ENCODE measurements around the gene PIEZO2.

Gene PIEZO2

DNA sequence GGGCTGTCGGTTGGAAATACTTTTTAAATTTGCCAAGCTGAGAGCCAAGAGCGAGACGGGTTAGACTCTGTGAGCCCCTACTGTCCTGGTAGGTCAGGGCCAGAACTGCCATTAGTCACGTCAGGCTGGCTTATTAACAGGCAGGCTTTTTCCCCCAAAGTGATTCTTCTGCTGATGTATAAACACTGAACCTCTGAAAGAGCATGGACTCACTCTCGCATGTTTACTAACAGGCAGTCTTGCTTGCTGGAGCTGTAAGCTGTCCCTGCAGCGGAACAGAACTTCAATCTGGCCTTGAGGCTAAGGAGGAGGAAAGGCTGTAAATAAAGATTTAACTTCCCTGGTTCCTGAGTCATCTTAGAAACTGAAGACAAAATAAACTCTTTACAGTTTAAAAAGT is 288.4 kb downstream of the PIEZO2 start:
- DNase-seq (ENCODE audit: extremely low read depth, low read depth) = no peak
- TF ChIP-seq, protein P1, sequence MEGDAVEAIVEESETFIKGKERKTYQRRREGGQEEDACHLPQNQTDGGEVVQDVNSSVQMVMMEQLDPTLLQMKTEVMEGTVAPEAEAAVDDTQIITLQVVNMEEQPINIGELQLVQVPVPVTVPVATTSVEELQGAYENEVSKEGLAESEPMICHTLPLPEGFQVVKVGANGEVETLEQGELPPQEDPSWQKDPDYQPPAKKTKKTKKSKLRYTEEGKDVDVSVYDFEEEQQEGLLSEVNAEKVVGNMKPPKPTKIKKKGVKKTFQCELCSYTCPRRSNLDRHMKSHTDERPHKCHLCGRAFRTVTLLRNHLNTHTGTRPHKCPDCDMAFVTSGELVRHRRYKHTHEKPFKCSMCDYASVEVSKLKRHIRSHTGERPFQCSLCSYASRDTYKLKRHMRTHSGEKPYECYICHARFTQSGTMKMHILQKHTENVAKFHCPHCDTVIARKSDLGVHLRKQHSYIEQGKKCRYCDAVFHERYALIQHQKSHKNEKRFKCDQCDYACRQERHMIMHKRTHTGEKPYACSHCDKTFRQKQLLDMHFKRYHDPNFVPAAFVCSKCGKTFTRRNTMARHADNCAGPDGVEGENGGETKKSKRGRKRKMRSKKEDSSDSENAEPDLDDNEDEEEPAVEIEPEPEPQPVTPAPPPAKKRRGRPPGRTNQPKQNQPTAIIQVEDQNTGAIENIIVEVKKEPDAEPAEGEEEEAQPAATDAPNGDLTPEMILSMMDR (IDR thresholded peaks at IDR 0.05; ENCODE audit: low read depth, low read length) = no peak

DNA sequence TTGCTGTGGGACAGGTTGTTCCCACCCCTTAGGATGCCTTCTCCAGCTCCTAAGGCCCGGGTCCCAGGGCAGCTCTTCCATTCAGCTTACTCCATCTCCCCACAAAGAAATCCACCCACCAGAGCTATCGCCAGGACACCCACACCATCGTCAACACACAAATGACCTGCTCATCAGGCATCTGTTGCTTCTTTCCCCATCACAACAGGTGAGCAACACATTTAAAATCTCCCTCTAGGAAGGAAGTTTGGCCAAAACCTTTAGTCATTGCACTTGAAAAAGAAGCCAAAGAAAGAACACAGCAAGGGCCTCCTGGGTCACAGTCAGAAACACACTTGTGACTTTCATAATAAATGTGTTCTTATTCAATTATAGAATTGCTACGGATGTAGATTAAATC is 289.0 kb downstream of the PIEZO2 start:
- TF ChIP-seq, protein P1 (IDR thresholded peaks at IDR 0.05; ENCODE audit: low read depth, low read length) = no peak
- no peak for DNase-seq (ENCODE audit: extremely low read depth, low read depth)

DNA sequence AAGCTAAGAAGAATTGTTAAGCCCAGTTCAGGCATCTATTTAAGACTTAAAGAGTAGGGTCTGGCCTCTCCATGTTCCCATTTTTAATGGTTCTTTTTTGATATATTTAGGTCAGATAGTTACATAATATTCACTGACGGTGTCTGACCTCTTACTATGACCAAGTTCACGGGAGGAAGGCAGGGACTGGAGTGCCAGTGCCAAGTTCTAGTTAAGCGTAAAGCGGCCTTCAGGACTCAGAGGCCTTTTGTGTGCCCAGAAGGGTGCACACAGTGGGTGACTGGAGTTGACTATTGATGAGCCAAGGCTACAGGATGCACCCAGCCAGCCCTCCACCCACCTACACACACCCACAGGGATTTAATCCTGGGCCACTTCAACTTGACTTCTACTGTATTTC is 290.9 kb downstream of the PIEZO2 start:
- TF ChIP-seq, protein P1 (IDR thresholded peaks at IDR 0.05; ENCODE audit: low read depth, low read length) = no peak
- no peak for DNase-seq (ENCODE audit: extremely low read depth, low read depth)

DNA sequence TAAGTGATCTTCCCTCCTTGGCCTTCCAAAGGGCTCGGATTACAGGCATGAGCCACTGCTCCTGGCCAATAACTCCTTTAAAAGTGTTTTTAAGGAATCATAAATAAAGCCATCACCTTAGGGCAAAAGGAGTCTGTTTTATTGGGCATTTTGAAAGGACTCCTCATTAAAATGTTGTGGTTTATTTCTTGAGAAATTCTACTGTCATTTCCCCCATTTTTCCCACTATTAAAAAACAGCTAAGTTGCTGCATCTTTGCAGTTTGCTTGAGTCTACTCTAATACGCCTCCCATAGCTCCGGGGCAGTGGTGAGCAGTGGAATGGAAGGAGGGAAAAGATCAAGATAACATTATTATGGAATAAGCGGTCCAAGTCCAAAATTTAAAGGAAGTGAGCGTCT is 293.2 kb downstream of the PIEZO2 start:
- DNase-seq (ENCODE audit: extremely low read depth, low read depth) = no peak
- TF ChIP-seq, protein P1 (IDR thresholded peaks at IDR 0.05; ENCODE audit: low read depth, low read length) = no peak

DNA sequence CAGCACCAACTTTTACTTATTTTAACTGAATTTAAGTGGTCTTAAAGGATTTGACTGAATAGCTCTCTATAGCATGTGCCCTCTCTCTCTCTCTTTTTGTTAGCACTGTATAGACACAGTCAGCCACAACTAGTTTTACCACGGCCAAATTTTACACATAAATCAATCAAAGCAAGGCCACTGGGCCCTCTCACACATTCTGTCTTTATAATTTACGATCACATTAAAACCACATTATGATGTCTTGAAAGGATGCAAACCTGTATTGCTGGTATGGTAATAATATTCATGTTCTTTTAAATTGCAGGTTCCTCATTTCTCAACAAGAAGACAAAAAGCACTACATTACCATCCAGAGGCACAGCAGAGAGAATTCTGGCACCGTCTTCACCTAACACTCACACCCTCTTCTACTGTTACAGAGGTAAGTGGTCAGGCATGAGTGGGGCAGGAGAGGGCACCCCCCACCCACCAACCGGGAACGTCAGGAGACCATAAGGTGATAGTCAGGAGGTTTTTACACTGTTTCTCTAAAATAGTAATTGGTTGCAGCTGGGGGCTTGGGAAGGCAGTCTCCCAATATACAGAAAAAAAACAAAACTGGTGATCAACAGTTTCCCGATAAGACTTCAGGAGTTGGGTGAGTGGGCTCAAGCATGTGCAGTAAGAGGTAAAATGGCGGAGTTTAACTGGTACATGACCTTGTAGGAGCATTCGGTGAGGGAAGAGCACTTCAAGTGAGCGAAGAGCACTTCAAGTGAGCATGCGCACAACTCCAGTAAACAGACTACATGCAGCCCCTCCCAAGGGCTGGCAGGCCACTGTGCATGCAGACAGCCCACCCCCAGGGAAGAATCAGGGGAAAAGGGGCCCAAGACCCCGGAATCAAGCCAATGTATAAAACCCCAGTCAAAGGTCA is 296.7 kb downstream of the PIEZO2 start:
- TF ChIP-seq, protein P1 (IDR thresholded peaks at IDR 0.05; ENCODE audit: low read depth, low read length) = no peak
- DNase-seq (ENCODE audit: extremely low read depth, low read depth) = no peak

DNA sequence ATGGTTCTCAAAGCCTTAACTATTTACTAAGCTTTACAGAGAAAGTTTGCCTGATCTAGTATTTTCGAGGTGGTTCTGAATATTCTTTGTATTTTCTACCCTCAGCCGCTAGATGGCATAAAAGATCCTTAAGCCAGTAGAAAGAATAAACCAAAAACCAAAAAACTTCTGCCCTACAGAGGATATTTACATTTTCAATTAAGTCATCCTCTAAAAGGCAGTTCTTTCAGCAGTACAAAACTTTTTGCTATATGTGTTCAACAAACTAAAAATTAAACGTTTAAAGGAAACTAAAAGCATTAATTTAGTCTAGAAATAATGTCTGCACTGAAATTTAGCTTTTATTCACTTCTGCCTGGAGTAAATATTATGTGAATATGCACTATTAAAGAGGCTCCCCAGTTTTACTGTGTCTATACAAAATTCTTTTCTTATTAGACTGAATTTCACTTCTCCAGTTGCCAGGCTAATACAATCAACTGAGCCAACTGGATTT is 297.5 kb downstream of the PIEZO2 start:
- TF ChIP-seq, protein P1 (IDR thresholded peaks at IDR 0.05; ENCODE audit: low read depth, low read length) = peak; percentile 73
- DNase-seq (ENCODE audit: extremely low read depth, low read depth) = peak; percentile 28

DNA sequence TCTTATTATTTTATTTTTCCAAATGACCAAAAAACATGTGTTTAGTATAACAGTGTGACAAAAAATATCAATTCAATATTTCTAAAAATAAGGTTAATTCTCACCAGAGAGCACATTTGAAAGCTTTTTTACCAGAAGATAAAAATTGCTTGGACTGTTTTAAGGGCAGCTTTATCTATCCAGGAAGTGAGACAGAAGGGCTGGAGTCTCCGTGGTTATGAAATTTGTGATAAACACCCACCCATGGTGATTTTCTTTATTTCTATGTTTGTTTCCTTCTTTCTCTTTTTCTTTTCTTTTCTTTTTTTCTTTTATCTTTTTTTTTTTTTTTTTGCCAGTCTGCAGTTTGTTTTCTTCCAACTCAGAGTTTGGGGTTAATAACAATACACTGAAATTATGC is 298.5 kb downstream of the PIEZO2 start:
- TF ChIP-seq, protein P1 (IDR thresholded peaks at IDR 0.05; ENCODE audit: low read depth, low read length) = no peak

More for the DNA sequence above, 298.5 kb downstream of the PIEZO2 start:
- no peak for DNase-seq (ENCODE audit: extremely low read depth, low read depth)

Measured in AG09319 (cell line).